ENCODE results near the gene M6PR.
A peak's percentile ranks its signal among the peaks of the same experiment; 100 is the strongest.

M6PR gene

GRCh38 chr12:8949342-8950220, at the start of gene M6PR:
TSS of gene M6PR (minus strand) at chr12:8949645. CDS start at chr12:8946404, 3,241 bp downstream.
- peak; percentile 73 to 74 for DNase-seq (ENCODE audit: low read depth in 1 of 2, low spot score in 1 of 2)

DNA sequence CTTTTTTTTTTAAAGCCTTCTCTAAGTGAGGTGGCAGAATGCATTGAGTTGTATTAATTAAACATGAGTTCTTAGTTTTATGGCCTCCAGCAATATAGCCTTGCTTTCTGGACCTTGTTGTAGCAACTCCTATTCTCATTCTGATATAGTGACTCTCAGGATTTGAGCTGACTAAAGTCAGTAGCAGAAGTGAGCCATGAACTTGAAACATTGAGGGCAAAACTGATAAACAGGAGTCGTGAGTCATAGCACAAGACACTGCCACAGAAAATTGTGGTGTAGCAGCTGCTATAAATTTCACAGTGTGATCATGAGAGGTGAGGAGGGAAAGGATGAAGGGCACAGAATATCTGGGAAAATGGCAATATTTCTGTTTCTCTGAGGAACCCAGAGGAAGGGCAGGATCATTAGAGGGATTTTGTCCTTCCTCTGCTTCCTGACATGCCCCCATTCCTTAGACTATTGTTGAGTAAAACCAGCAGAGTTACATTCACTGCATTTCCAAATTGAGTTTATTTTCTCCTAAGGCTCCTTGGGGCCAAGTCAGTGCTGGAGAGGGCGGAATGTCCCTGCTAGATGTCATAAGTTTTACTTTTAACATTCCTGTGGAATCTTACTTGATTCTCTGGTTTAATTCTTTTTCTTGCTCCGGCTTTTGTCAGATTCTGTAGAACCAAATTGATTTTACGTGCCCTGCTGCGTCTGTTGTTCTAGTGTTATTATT, 47.4 kb upstream of the M6PR start:
- no peak for DNase-seq (ENCODE audit: low read depth in 1 of 2, low spot score in 1 of 2)

GRCh38 chr12:8995021-8995775, 45.8 kb upstream of the M6PR start:
- no peak for DNase-seq (ENCODE audit: low read depth in 1 of 2, low spot score in 1 of 2)

DNA sequence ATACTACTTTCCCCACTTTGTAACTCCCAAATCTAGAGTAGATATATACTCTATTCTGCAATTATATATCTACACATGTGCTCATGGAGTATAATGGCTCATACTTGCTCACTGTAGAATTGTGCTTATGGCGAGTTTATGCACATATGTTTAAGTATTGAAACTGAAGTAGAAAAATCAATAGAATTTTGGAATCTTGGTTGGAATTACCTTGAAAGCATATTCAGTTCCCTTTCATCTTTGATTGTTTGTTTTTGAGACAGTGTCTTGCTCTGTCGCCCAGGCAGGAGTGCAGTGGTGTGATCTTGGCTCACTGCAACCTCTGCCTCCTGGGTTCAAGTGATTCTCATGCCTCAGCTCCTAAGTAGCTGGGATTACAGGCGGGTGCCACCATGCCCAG, 44.4 kb upstream of the M6PR start:
- no peak for DNase-seq (ENCODE audit: low read depth in 1 of 2, low spot score in 1 of 2)

- no peak for DNase-seq (ENCODE audit: low read depth in 1 of 2, low spot score in 1 of 2)
Observed at GRCh38 chr12:8991371-8992345, 42.2 kb upstream of the M6PR start.

DNA sequence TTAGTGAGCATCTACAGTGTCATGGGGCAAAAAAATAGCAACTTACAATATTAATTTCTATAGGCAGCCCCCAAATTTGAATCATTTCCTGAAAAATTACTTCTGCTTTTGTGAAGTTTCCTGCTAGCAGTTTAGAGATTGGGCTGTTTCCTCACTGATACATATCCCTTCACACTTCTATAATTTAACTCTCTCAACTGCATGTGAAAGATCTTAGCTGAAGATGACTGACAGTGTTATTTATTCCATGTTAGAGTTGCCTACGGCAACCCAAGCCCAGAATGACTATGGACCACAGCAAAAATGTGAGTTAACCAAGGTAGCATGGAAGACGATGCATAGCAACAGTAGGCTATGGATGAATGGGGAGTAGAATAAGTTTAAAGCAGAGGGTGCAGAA, 40.0 kb upstream of the M6PR start, which contains the start of gene KLRG1:
Gene KLRG1 (plus strand): TSS at position 134 of the 400 bp plus-strand sequence. CDS start 90 bp downstream, at position 224.
- DNase-seq (ENCODE audit: low read depth in 1 of 2, low spot score in 1 of 2), result no peak

DNA sequence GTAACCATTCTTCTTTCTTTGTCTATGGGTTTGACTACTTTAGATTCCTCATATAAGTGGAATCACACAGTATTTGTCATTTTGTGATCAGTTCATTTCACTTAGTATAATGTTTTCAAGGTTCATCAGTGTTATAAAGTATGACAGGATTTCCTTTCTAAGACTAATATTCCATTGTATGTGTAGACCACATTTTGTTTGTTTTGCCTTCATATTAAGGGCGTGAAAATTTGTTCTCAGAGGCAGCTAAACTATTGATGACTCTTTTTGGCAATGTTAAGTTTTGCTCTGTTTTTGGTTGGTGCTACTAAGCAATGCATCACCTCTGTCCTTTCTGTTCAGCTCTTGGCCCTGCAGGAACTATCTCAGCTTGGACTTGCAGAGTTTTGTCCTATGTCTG, 38.2 kb upstream of the M6PR start:
- no peak for DNase-seq (ENCODE audit: low read depth in 1 of 2, low spot score in 1 of 2)

- no peak for DNase-seq (ENCODE audit: low read depth in 1 of 2, low spot score in 1 of 2)
Observed at GRCh38 chr12:8987163-8987562, 37.7 kb upstream of the M6PR start.

DNA sequence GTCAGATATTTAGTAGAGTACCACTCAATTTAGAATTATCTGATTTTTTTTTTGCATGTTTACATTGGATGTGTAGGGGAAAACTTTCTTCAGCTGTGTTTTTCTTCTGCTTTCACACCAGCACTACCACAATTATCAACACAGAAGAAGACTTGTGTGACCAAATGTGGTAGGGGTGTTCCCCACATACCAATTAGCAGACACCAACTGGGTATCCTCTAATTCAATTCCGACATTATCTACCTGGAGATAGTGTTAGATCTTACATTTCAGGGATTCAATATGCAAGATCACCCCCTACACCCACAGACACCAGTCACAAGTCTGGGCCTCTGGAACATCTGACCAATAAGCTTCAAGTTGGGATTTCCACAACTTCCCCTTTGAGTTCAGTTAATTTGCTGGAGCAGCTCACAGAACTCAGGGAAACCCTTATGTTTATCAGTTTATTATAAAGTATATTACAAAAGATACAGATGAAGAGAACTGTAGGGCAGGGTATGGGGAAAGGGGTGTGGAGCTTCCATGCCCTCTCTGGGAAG, 35.8 kb upstream of the M6PR start:
- DNase-seq (ENCODE audit: low read depth in 1 of 2, low spot score in 1 of 2), result no peak

DNA sequence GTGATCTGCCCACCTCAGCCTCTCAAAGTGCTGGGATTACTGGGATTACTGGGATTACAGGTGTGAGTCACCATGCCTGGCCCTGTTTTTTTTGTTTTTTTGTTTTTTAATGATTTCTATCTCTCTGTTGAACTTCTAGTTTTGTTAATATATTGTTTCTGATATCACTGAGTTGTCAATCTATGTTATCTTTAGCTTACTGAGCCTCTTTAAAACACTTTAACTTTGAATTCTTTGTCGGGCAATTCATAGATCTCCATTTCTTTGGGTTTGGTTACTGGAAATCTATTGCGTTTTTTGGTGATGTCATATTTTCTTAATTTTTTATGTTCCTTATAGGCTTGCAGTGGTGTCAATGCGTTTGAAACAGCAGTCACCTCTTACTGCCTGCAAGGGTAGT, 30.7 kb upstream of the M6PR start:
- DNase-seq (ENCODE audit: low read depth in 1 of 2, low spot score in 1 of 2), result no peak

GRCh38 chr12:8970432-8970831, 21.0 kb upstream of the M6PR start:
- no peak for DNase-seq (ENCODE audit: low read depth in 1 of 2, low spot score in 1 of 2)

- no peak for DNase-seq (ENCODE audit: low read depth in 1 of 2, low spot score in 1 of 2)
Observed at GRCh38 chr12:8969861-8970411, 20.5 kb upstream of the M6PR start.

GRCh38 chr12:8968761-8969160, 19.3 kb upstream of the M6PR start:
- DNase-seq (ENCODE audit: low read depth in 1 of 2, low spot score in 1 of 2), result no peak

- DNase-seq (ENCODE audit: low read depth in 1 of 2, low spot score in 1 of 2), result no peak
Observed at GRCh38 chr12:8960176-8960575, 10.7 kb upstream of the M6PR start.

- DNase-seq (ENCODE audit: low read depth in 1 of 2, low spot score in 1 of 2), result no peak
Observed at GRCh38 chr12:8958066-8958465, 8.6 kb upstream of the M6PR start.

DNA sequence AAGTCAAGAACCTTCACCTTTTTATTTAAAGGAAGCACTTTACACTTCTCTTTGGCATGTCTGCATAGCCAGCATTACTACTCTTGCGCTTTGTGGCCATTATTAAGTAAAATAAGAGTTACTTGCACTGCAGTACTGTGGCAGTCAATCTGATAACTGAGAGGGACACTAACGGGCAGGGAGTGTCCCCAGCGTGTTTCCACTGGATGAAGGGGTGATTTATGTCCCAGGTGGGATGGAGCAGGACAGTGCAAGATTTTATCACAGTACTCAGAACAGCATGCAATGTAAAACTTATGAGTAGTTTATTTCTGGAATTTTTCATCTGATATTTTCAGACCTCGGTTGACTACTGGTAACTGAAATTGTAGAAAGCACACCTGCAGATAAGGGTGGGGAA, 8.1 kb upstream of the M6PR start:
- no peak for DNase-seq (ENCODE audit: low read depth in 1 of 2, low spot score in 1 of 2)

DNA sequence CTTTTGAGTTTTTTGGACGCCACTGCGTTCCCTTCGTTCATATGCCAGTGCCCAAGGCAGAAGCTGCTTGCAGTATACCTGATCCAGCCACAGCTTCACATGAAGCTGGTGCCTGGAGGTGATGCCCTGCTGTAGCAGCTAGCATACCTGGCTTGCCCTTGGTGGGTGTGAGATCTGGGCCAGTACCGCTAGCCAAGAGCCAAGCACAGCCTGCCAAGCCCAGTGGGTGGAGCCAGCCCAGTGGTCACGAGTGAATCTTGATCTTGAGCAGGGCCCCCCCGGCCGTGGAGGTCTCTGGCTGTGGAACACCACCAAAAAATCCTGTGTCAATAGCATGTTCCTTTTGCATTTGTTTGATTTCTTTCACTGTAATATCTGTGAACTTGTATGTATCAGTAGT, 7.3 kb upstream of the M6PR start:
- DNase-seq (ENCODE audit: low read depth in 1 of 2, low spot score in 1 of 2), result no peak

- DNase-seq (ENCODE audit: low read depth in 1 of 2, low spot score in 1 of 2), result no peak
Observed at GRCh38 chr12:8956073-8956472, 6.6 kb upstream of the M6PR start.

GRCh38 chr12:8953773-8954402, 4.4 kb upstream of the M6PR start:
- peak in 1 of 2 donors; percentile 30 for DNase-seq (ENCODE audit: low read depth in 1 of 2, low spot score in 1 of 2)

Data from stimulated activated CD4-positive, alpha-beta T cell treated with anti-CD3 and anti-CD28 coated beads, Interleukin-15, amount 100 ng/mL, for 1 hour (primary cell).